ENCODE results near the gene EIF3F.

EIF3F gene

DNA sequence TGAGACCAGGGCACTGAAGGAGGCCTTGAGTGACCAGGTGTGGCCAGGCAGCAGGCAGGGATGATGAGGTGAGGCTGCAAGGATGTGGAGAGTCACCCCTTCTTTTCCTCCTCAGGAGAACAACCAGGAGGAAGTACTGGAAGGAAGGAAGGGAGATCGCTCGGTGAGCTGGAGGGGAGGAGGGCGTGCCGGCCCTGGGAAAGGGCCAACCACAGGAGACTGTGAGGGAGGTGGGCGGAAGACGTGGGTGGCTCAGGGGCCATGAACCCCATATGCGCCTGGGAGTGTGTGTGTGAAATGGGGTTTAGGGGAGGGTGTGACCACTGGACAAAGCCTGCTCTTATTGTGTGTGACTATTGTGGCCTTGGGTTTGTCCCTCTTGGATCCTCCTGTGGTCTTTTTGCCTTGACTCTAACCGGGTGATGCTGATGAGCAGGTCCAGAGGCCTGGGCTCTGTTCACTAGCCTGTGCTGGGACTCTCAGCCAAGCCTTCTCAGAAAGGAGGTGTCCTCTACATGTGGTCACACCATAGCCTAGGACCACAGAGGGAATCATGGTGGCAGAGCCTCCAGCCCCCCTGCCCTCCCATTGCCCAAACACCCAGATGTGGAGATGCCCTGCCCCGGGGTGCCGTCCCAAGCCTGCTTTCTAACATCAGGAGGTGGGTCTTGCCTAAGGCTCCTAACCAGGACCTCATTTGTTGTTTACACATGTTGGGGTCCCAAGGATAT is 52.6 kb downstream of the EIF3F start:
- no peak for DNase-seq (ENCODE audit: low spot score)

GRCh38 chr11:8040261-8040920 is 53.3 kb downstream of the EIF3F start:
- DNase-seq (ENCODE audit: low spot score): no peak

GRCh38 chr11:8040921-8041285 is 53.8 kb downstream of the EIF3F start:
- no peak for DNase-seq (ENCODE audit: low spot score)

- DNase-seq (ENCODE audit: low spot score): no peak
These were observed 54.4 kb downstream of the EIF3F start for GRCh38 chr11:8041576-8041975.

DNA sequence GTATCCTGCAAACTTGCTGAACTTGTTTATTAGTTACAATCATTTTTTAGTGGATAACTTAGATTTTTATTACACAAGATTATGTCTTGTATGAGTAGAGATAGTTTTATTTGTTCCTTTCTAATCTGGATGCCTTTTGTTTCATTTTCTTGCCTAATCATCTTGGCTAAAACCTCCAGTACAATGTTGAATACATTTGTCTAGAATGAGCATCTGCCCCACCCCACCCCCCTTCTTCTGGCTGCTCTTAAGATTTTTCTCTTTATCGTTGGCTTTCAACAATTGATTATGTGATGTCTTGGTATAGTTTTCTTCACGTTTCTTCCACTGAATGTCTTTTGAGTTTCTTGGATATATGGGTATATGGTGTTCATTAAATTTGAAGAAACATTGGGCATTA is 56.6 kb downstream of the EIF3F start:
- DNase-seq (ENCODE audit: low spot score): no peak

- no peak for DNase-seq (ENCODE audit: low spot score)
These were observed 58.7 kb downstream of the EIF3F start for GRCh38 chr11:8045839-8046238.

DNA sequence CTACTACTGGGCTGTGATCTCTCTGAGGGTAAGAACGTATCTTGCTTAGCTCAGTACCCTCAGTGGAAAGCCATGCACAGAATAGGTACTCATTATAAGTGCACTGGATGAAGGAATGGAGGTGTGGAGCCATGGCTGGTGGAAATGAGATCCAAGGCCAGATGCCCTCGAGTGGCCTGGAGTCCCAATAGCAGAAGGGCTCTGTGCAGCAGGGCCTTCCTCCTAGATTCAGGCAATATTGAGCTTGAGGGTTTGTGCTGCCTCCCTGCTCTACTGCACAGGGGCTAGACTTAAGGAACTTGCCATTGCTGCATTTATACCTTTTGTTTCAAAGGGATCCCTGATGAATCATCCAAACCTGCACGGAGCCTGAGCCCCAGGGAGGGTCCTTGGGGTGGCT is 60.2 kb downstream of the EIF3F start:
- DNase-seq (ENCODE audit: low spot score): no peak

DNA sequence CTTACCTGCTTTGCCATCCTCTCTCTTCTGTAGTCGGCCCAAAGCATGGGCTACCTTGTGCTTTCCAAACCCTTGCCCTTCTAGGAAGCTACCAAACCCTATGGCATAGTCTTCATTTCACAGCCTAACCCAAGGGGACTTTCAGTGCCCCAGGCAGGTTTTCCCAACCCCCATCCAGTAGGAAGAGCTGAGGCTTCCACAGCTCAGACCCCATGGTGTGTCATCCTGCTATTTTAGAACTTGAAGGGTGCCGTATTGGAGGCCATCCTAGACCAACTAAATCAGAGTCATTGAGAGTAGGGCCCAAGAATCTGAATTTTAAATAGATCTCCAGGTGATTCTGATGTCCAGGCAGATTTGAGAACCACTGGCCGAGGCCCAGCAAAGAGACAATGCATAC is 61.9 kb downstream of the EIF3F start:
- DNase-seq (ENCODE audit: low spot score): no peak

Measured in CD4-positive, alpha-beta T cell treated with Interleukin-15 for 4 hours (primary cell).